A549 (cell line): ENCODE results near the gene STK4. TPM values are rescaled to one million over a fixed set of nuclear protein-coding genes. Genes with fewer than 3 reads are reported as not detected.

Experiments
- ATAC-seq, 2 experiments: fragments of 200-7000 bp in 1 of 2; fragments of >200 bp in 1 of 2; cut with Nextera tagmentation in 1 of 2; cut with Tn5 transposase in 1 of 2; 3 replicates each; pipeline versions ENCODE4 v1.8.0 to v1.9.1; 2018 to 2020; ENCODE audit warnings: mild to moderate bottlenecking in 1 of 2, moderate library complexity in 1 of 2
- CTCF ChIA-PET: fragments of 300-600 bp; sonication (Branson Sonifier 250); formaldehyde crosslinking; extraction: SDS; loops from one replicate; lab custom pipeline; 2021; ENCODE audit warnings: antibody characterized with exemption, inconsistent platforms; lab: Yijun Ruan, JAX
- POLR2A ChIA-PET: fragments of 350-600 bp; formaldehyde crosslinking; extraction: SDS; loops from one replicate; lab custom pipeline; 2021; ENCODE audit warnings: antibody characterized with exemption, inconsistent platforms; lab: Yijun Ruan, JAX
- DNase-seq, 2 experiments: peaks; one replicate each; pipeline versions ENCODE4 v3.0.0 to v3.0.0-alpha.2; 2011 to 2016; ENCODE audit warnings: low read depth in 1 of 2, low spot score in 1 of 2
- FAIRE-seq: peaks from 2 replicates; lab custom pipeline; 2011; peaks lifted over from hg19 to GRCh38; lab: Jason Lieb, UNC
- H3K27ac ChIP-seq, 2 experiments: fragments of >200 bp; sonication (Bioruptor Twin); formaldehyde crosslinking; 3 replicates each; pipeline ENCODE4 v1.5.1; 2016 to 2017
- H3K4me1 ChIP-seq: fragments of >200 bp; sonication (Bioruptor Twin); formaldehyde crosslinking; 3 replicates; pipeline ENCODE4 v1.6.1; 2016
- H3K4me2 ChIP-seq: fragments of >200 bp; sonication (Bioruptor Twin); formaldehyde crosslinking; 3 replicates; pipeline ENCODE4 v1.6.1; 2016
- H3K4me3 ChIP-seq: fragments of >200 bp; sonication (Bioruptor Twin); formaldehyde crosslinking; 3 replicates; pipeline ENCODE4 v1.5.1; 2016
- H3K9me3 ChIP-seq: fragments of >200 bp; sonication (Bioruptor Twin); formaldehyde crosslinking; 3 replicates; pipeline ENCODE4 v1.6.1; 2016
- CBX8 ChIP-seq: fragments of 200-600 bp; sonication (generic); IDR thresholded peaks from 2 replicates; pipeline ENCODE4 v1.6.1; 2016
- CHD4 ChIP-seq: fragments of 200-600 bp; sonication (generic); IDR thresholded peaks from 2 replicates; pipeline ENCODE4 v1.6.1; 2016; ENCODE audit warnings: antibody characterized with exemption, mild to moderate bottlenecking, borderline replicate concordance
- EP300 ChIP-seq, 2 experiments: fragments of >200 bp; sonication (Bioruptor Twin); formaldehyde crosslinking; IDR thresholded peaks; 2 replicates in 1 of 2; 3 replicates in 1 of 2; pipeline ENCODE4 v1.6.1; 2016 to 2017
- FOSB ChIP-seq: fragments of 250-450 bp; sonication (Bioruptor Pico); IDR thresholded peaks from 2 replicates; pipeline ENCODE4 v1.5.0; 2020; ENCODE audit warnings: mild to moderate bottlenecking, moderate library complexity
- FOSL2 ChIP-seq, 2 experiments: fragments of 450-650 bp in 1 of 2; fragments of >200 bp in 1 of 2; sonication (Bioruptor Twin) in 1 of 2; formaldehyde crosslinking; IDR thresholded peaks; 2 replicates each; pipeline versions ENCODE4 v1.5.0 to v1.6.1; 2016 to 2020; ENCODE audit warnings: mild to moderate bottlenecking in 1 of 2, moderate library complexity in 1 of 2
- FOXS1 ChIP-seq: fragments of 250-450 bp; sonication (Bioruptor Pico); IDR thresholded peaks from 2 replicates; pipeline ENCODE4 v1.5.0; 2020; ENCODE audit warnings: mild to moderate bottlenecking, moderate library complexity
- GATA3 ChIP-seq: IDR thresholded peaks from 2 replicates; pipeline ENCODE4 v1.6.1; 2012; ENCODE audit warnings: borderline replicate concordance
- HDAC2 ChIP-seq: fragments of 200-600 bp; sonication (generic); IDR thresholded peaks from 2 replicates; pipeline ENCODE4 v1.6.1; 2016
- HOXB13 ChIP-seq: fragments of 250-450 bp; sonication (Bioruptor Pico); IDR thresholded peaks from 2 replicates; pipeline ENCODE4 v1.5.0; 2020; ENCODE audit warnings: low read depth, mild to moderate bottlenecking, moderate library complexity
- HOXB5 ChIP-seq: fragments of 250-450 bp; sonication (Bioruptor Pico); IDR thresholded peaks from 2 replicates; pipeline ENCODE4 v1.5.0; 2020; ENCODE audit warnings: mild to moderate bottlenecking, moderate library complexity
- KDM1A ChIP-seq: fragments of 200-600 bp; sonication (generic); IDR thresholded peaks from 2 replicates; pipeline ENCODE4 v1.6.1; 2016; ENCODE audit warnings: low read depth, mild to moderate bottlenecking
- KDM5A ChIP-seq: fragments of 200-600 bp; sonication (generic); IDR thresholded peaks from 2 replicates; pipeline ENCODE4 v1.6.1; 2016; ENCODE audit warnings: antibody characterized with exemption, mild to moderate bottlenecking
- MAFK ChIP-seq: fragments of 450-650 bp; IDR thresholded peaks from 2 replicates; pipeline ENCODE4 v1.6.1; 2014; ENCODE audit not compliant: partially characterized antibody
- MAZ ChIP-seq: fragments of 150-350 bp; IDR thresholded peaks from 2 replicates; pipeline ENCODE4 v1.6.1; 2014; ENCODE audit warnings: antibody characterized with exemption, low read depth, low read length, borderline replicate concordance
- MYC ChIP-seq: IDR thresholded peaks from 2 replicates; pipeline ENCODE4 v1.6.1; 2012; ENCODE audit warnings: mild to moderate bottlenecking, inconsistent platforms, low read length, improper control_type of control experiment, borderline replicate concordance
- NFE2L2 ChIP-seq: fragments of 150-350 bp; conservative IDR thresholded peaks from 2 replicates; pipeline ENCODE4 v1.6.1; 2014; ENCODE audit warnings: low read length
- PHF8 ChIP-seq: fragments of 200-600 bp; sonication (generic); IDR thresholded peaks from 2 replicates; pipeline ENCODE4 v1.6.1; 2016; ENCODE audit warnings: low read depth, mild to moderate bottlenecking, antibody characterized with exemption, moderate library complexity, borderline replicate concordance
- POLR2A ChIP-seq: IDR thresholded peaks from 2 replicates; pipeline ENCODE4 v1.6.1; 2012; ENCODE audit warnings: mild to moderate bottlenecking, low read length
- RAD21 ChIP-seq, 2 experiments: fragments of >200 bp in 1 of 2; sonication (Bioruptor Twin) in 1 of 2; formaldehyde crosslinking in 1 of 2; IDR thresholded peaks in 1 of 2; conservative IDR thresholded peaks in 1 of 2; 2 replicates in 1 of 2; 3 replicates in 1 of 2; pipeline ENCODE4 v1.6.1; 2012 to 2018; ENCODE audit warnings: inconsistent platforms in 1 of 2
- RARB ChIP-seq: fragments of 250-450 bp; sonication (Bioruptor Pico); IDR thresholded peaks from 2 replicates; pipeline ENCODE4 v1.8.0; 2021; ENCODE audit warnings: mild to moderate bottlenecking, moderate library complexity
- RFX5 ChIP-seq: fragments of 450-650 bp; IDR thresholded peaks from 2 replicates; pipeline ENCODE4 v1.7.1; 2014; ENCODE audit warnings: antibody characterized with exemption, mild to moderate bottlenecking, moderate library complexity
- RNF2 ChIP-seq: fragments of 200-600 bp; sonication (generic); IDR thresholded peaks from 2 replicates; pipeline ENCODE4 v1.6.1; 2016; ENCODE audit warnings: low read depth, mild to moderate bottlenecking, antibody characterized with exemption, moderate library complexity, borderline replicate concordance
- SMC3 ChIP-seq: fragments of >200 bp; sonication (Bioruptor Twin); formaldehyde crosslinking; IDR thresholded peaks from 3 replicates; pipeline ENCODE4 v1.6.1; 2018; ENCODE audit warnings: inconsistent platforms
- TFCP2L1 ChIP-seq: fragments of 250-450 bp; sonication (Bioruptor Pico); IDR thresholded peaks from 2 replicates; pipeline ENCODE4 v1.5.0; 2021; ENCODE audit warnings: mild to moderate bottlenecking
- TP53 ChIP-seq: fragments of 250-450 bp; sonication (Bioruptor Pico); IDR thresholded peaks from 2 replicates; pipeline ENCODE4 v1.5.0; 2021; ENCODE audit warnings: mild to moderate bottlenecking, moderate library complexity
- ZC3H11A ChIP-seq: fragments of 450-650 bp; IDR thresholded peaks from 2 replicates; pipeline ENCODE4 v1.6.1; 2014; ENCODE audit warnings: antibody characterized with exemption, mild to moderate bottlenecking
- ZFP36 ChIP-seq: fragments of 450-650 bp; IDR thresholded peaks from 2 replicates; pipeline ENCODE4 v1.6.1; 2014; ENCODE audit warnings: borderline replicate concordance; ENCODE audit not compliant: partially characterized antibody
- ZNF302 ChIP-seq: fragments of 250-450 bp; sonication (Bioruptor Pico); IDR thresholded peaks from 2 replicates; pipeline ENCODE4 v1.9.0; 2021; ENCODE audit warnings: inconsistent platforms, mild to moderate bottlenecking, moderate library complexity
- ZSCAN20 ChIP-seq: fragments of 250-450 bp; sonication (Bioruptor Pico); IDR thresholded peaks from 2 replicates; pipeline ENCODE4 v1.8.0; 2022; ENCODE audit warnings: mild to moderate bottlenecking, moderate library complexity
- WGBS: methylation state at CpG from one replicate; pipeline ENCODE4 v1.1.6; 2017; ENCODE audit errors: missing lambda C conversion rate; 5-methylcytosine and 5-hydroxymethylcytosine counted together
- polyA plus RNA-seq, 4 experiments: library from polyadenylated mRNA; depleted of rRNA in 3 of 4; stranded (reverse); fragments of >200 nt; fragmentation: RNase III in 1 of 4; extraction: RNeasy Plus Mini Kit Qiagen cat#74134 plus additional on column Dnase treatment in 1 of 4; gene quantifications; 2 replicates in 3 of 4; 3 replicates in 1 of 4; pipeline ENCODE4 v1.2.3, GENCODE V29; 2011 to 2017
- TF ChIP-seq, protein P1 (sequence below): IDR thresholded peaks from 2 replicates; pipeline ENCODE4 v1.6.1; 2012
- TF ChIP-seq, protein P2 (sequence below): fragments of 250-450 bp; sonication (Bioruptor Pico); IDR thresholded peaks from 2 replicates; pipeline ENCODE4 v1.5.0; 2020; ENCODE audit warnings: low read depth, mild to moderate bottlenecking, moderate library complexity
- TF ChIP-seq, protein P3 (sequence below): fragments of >200 bp; sonication (Bioruptor Twin); formaldehyde crosslinking; IDR thresholded peaks from 3 replicates; pipeline ENCODE4 v1.6.1; 2016

Gene STK4
- polyA plus RNA-seq, 2 of the 4 experiments (the other 2 are of a cell fraction), result 14.5 to 34.5 TPM

DNA sequence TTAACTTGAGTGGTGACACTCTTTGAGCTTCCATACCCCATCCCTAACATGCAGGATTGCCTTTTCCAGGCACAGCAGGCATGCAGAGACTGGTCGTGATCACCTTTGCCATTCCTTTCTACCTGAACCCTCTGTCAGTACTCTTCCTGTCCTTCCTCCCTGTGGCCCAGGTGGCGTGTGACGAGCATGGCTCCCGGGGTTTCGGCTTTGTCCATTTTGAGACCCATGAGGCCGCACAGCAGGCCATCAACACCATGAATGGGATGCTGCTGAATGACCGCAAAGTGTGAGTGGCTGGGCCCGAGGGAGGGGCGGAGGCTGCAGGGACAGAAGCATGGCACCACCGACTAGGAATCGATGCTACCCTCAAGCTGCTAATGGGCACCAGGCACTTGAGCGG lies 49.7 kb upstream of the STK4 start:
- Histone ChIP-seq H3K4me3 (no peak overlapping the region), H3K4me2 (no peak overlapping the region), H3K27ac (no peak overlapping the region), H3K4me1 (peaks cover 4% of the 10 kb centered on the region; the same call in 1 of the 3 replicates), H3K9me3 (no peaks in the 10 kb centered on the region)
- ChIA-PET CTCF (interaction anchor here (1.0 to 1.8 kb wide), 3 partner anchors 11 to 233 kb away, joined by 3 to 4 read pairs (median 3); no protein-coding TSS in a partner anchor), POLR2A (no interaction called here)
- ATAC-seq (no peak), FAIRE-seq (no peak), DNase-seq (no peak)
- no peak for TF ChIP-seq SMC3
- no peak for TF ChIP-seq TFCP2L1 (CRISPR knock-in tag)
- TF ChIP-seq POLR2A, result no peak
- no peak for TF ChIP-seq MAFK
- no peak for TF ChIP-seq NFE2L2
- TF ChIP-seq FOSL2 (IDR thresholded peaks at IDR 0.05), result no peak
- no peak for TF ChIP-seq FOSL2 (CRISPR knock-in tag; IDR thresholded peaks at IDR 0.05)
- TF ChIP-seq HOXB13, result no peak
- TF ChIP-seq HDAC2, result no peak
- no peak for TF ChIP-seq ZNF302 (CRISPR knock-in tag)
- TF ChIP-seq EP300 (IDR thresholded peaks at IDR 0.05), result no peak
- TF ChIP-seq, protein P1, sequence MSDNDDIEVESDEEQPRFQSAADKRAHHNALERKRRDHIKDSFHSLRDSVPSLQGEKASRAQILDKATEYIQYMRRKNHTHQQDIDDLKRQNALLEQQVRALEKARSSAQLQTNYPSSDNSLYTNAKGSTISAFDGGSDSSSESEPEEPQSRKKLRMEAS, result no peak
- TF ChIP-seq PHF8, result no peak
- TF ChIP-seq FOXS1, result no peak
- no peak for TF ChIP-seq ZSCAN20 (CRISPR knock-in tag)
- TF ChIP-seq, protein P2, sequence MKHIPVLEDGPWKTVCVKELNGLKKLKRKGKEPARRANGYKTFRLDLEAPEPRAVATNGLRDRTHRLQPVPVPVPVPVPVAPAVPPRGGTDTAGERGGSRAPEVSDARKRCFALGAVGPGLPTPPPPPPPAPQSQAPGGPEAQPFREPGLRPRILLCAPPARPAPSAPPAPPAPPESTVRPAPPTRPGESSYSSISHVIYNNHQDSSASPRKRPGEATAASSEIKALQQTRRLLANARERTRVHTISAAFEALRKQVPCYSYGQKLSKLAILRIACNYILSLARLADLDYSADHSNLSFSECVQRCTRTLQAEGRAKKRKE, result no peak
- 91% methylated on average over 12 of the region's 12 CpGs for WGBS

DNA sequence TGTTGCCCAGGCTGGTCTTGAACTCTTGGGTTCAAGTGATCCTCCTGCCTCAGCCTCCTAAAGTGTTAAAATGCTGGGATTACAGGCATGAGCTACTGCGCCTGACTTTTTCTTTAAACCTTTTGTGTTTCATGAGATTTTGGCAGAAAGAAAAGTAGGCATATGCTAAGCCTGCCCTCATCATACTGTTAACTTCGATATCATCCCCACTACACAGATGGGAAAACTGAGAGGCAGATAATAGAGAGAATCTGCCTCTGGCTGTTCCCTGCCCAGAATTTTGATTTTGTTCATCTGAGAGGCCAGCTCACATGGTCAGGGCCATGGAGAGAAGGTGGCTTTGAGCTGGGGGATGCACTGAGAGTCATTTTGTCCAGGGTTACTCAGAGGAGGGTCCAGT lies 48.9 kb upstream of the STK4 start:
- ATAC-seq, result no peak
- CTCF ChIA-PET, result interaction anchor here (0.9 to 1.8 kb wide), 3 partner anchors 10 to 53 kb away, joined by 3 to 4 read pairs (median 3); no protein-coding TSS in a partner anchor
- no peak for DNase-seq
- Histone ChIP-seq H3K4me2 (no peak overlapping the region), H3K4me3 (no peak overlapping the region), H3K4me1 (no peaks in the 10 kb centered on the region), H3K9me3 (no peaks in the 10 kb centered on the region), H3K27ac (no peak overlapping the region)
- no peak for FAIRE-seq
- 91% methylated on average over 2 of the region's 2 CpGs for WGBS
- TF ChIP-seq CBX8 (no peak), NFE2L2 (no peak), KDM5A (no peak)
- POLR2A ChIA-PET, result no interaction called here

DNA sequence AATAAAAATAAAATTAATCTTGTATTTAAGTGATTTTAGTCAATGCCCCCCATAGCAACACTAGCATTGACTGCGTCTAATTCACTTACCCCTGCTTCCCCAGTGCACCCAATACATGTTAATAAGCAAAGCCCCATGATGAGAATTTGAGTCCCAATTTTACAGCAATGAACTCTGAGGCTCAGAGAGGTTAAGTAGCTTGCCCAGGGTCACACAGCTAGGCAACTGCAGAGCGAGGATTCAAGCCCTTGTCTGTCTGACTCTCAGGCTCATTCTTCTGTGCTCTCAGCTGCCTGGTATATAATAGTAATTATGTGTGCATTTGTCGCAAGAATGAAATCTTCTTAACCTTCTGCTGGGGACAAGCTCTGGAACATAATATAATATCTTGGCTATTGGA lies 48.0 kb upstream of the STK4 start:
- no peak for TF ChIP-seq ZFP36
- TF ChIP-seq HDAC2, result no peak
- TF ChIP-seq, protein P3, sequence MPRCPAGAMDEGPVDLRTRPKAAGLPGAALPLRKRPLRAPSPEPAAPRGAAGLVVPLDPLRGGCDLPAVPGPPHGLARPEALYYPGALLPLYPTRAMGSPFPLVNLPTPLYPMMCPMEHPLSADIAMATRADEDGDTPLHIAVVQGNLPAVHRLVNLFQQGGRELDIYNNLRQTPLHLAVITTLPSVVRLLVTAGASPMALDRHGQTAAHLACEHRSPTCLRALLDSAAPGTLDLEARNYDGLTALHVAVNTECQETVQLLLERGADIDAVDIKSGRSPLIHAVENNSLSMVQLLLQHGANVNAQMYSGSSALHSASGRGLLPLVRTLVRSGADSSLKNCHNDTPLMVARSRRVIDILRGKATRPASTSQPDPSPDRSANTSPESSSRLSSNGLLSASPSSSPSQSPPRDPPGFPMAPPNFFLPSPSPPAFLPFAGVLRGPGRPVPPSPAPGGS, result no peak
- no peak for TF ChIP-seq EP300 (IDR thresholded peaks at IDR 0.05)
- TF ChIP-seq RFX5, result no peak
- TF ChIP-seq ZSCAN20 (CRISPR knock-in tag), result no peak
- no peak for TF ChIP-seq CHD4
- no peak for TF ChIP-seq TP53
- no peak for TF ChIP-seq HOXB5 (CRISPR knock-in tag)
- TF ChIP-seq ZC3H11A, result no peak
- TF ChIP-seq RAD21 (conservative IDR thresholded peaks at IDR 0.05 in 1 of 2, IDR thresholded peaks at IDR 0.05 in 1 of 2), result no peak
- TF ChIP-seq POLR2A, result no peak
- no peak for TF ChIP-seq RNF2
- no peak for TF ChIP-seq TFCP2L1 (CRISPR knock-in tag)
- TF ChIP-seq MYC, result no peak
- no peak for TF ChIP-seq GATA3
- no peak for TF ChIP-seq KDM1A
- no peak for TF ChIP-seq MAZ
- TF ChIP-seq FOSB, result no peak
- no peak for TF ChIP-seq RARB (CRISPR knock-in tag)
- TF ChIP-seq, all 56 proteins: peak for 0
- Histone ChIP-seq H3K4me3 (no peak overlapping the region), H3K4me2 (no peak overlapping the region), H3K9me3 (no peaks in the 10 kb centered on the region), H3K4me1 (no peaks in the 10 kb centered on the region), H3K27ac (no peak overlapping the region)
- CTCF ChIA-PET, result interaction anchor here (1.1 kb wide), 1 partner anchor 29 kb away, joined by 4 read pairs; no protein-coding TSS in a partner anchor
- 100% methylated on average over 3 of the region's 3 CpGs for WGBS
- FAIRE-seq (no peak), ATAC-seq (no peak), DNase-seq (no peak)
- POLR2A ChIA-PET, result no interaction called here
